HepG2 (cell line): ENCODE measurements around the gene FER1L5. TPM values are rescaled to one million over a fixed set of nuclear protein-coding genes. Genes with fewer than 3 reads are reported as not detected.
A peak's percentile ranks its signal among the peaks of the same experiment; 100 is the strongest.

ENCODE experiments used
- AHDC1 ChIP-seq: sonication (generic); formaldehyde crosslinking; IDR thresholded peaks from 2 replicates; pipeline ENCODE4 v1.5.1; 2020; ENCODE audit warnings: mild to moderate bottlenecking, missing genetic modification reagents, borderline replicate concordance
- ATF1 ChIP-seq: IDR thresholded peaks from 2 replicates; pipeline ENCODE4 v1.6.1; 2016; ENCODE audit warnings: mild to moderate bottlenecking, control low read depth
- ATF2 ChIP-seq: sonication (generic); formaldehyde crosslinking; IDR thresholded peaks from 2 replicates; pipeline ENCODE4 v1.4.0; 2020; ENCODE audit warnings: missing genetic modification reagents
- CENPT ChIP-seq: sonication (generic); formaldehyde crosslinking; IDR thresholded peaks from 2 replicates; pipeline ENCODE4 v1.8.0; 2022; ENCODE audit warnings: low read depth, mild to moderate bottlenecking, moderate library complexity, missing genetic modification reagents
- FOSL1 ChIP-seq: sonication (generic); formaldehyde crosslinking; IDR thresholded peaks from 2 replicates; pipeline ENCODE4 v1.9.0; 2021; ENCODE audit warnings: missing genetic modification reagents, borderline replicate concordance
- HDAC2 ChIP-seq: sonication (generic); formaldehyde crosslinking; IDR thresholded peaks from 2 replicates; pipeline ENCODE4 v1.4.0; 2020; ENCODE audit warnings: missing genetic modification reagents
- KLF6 ChIP-seq: IDR thresholded peaks from 2 replicates; pipeline ENCODE4 v1.8.0; 2016; ENCODE audit warnings: missing biosample characterization, missing genetic modification reagents
- NFATC3 ChIP-seq: sonication (generic); formaldehyde crosslinking; IDR thresholded peaks from 2 replicates; pipeline ENCODE4 v1.5.1; 2020; ENCODE audit warnings: mild to moderate bottlenecking, missing genetic modification reagents
- NFIB ChIP-seq: sonication (generic); formaldehyde crosslinking; IDR thresholded peaks from 2 replicates; pipeline ENCODE4 v1.9.0; 2021; ENCODE audit warnings: missing genetic modification reagents, mild to moderate bottlenecking, borderline replicate concordance
- NFRKB ChIP-seq: fragments of 450-650 bp; IDR thresholded peaks from 2 replicates; pipeline ENCODE4 v1.6.1; 2017
- PLSCR1 ChIP-seq: sonication (generic); formaldehyde crosslinking; IDR thresholded peaks from 2 replicates; pipeline ENCODE4 v1.5.0; 2020; ENCODE audit warnings: missing genetic modification reagents, mild to moderate bottlenecking, borderline replicate concordance
- RFX1 ChIP-seq: fragments of 450-650 bp; IDR thresholded peaks from 2 replicates; pipeline ENCODE4 v1.6.1; 2017
- TAF1 ChIP-seq: sonication (generic); formaldehyde crosslinking; IDR thresholded peaks from 2 replicates; pipeline ENCODE4 v1.4.0; 2020; ENCODE audit warnings: missing genetic modification reagents
- TEAD3 ChIP-seq: optimal IDR thresholded peaks from 2 replicates; pipeline ENCODE3; 2016; ENCODE audit warnings: borderline replicate concordance
- ZBTB20 ChIP-seq: sonication (generic); formaldehyde crosslinking; IDR thresholded peaks from 2 replicates; pipeline ENCODE4 v1.8.1; 2023; ENCODE audit warnings: missing genetic modification reagents, low read depth, mild to moderate bottlenecking, borderline replicate concordance
- ZBTB37 ChIP-seq: sonication (generic); formaldehyde crosslinking; IDR thresholded peaks from 2 replicates; pipeline ENCODE4 v1.4.0; 2020; ENCODE audit warnings: mild to moderate bottlenecking, missing genetic modification reagents
- ZNF180 ChIP-seq: sonication (generic); formaldehyde crosslinking; IDR thresholded peaks from 2 replicates; pipeline ENCODE4 v1.4.0; 2020; ENCODE audit warnings: low read depth, missing genetic modification reagents, borderline replicate concordance
- ZNF24 ChIP-seq: fragments of 450-650 bp; IDR thresholded peaks from 2 replicates; pipeline ENCODE4 v1.6.1; 2017; ENCODE audit warnings: antibody characterized with exemption, mild to moderate bottlenecking
- ZNF496 ChIP-seq: sonication (generic); formaldehyde crosslinking; IDR thresholded peaks from 2 replicates; pipeline ENCODE4 v1.8.1; 2023; ENCODE audit warnings: mild to moderate bottlenecking, moderate library complexity, missing genetic modification reagents; ENCODE audit not compliant: insufficient replicate concordance
- ZNF781 ChIP-seq: sonication (generic); formaldehyde crosslinking; IDR thresholded peaks from 2 replicates; pipeline ENCODE4 v1.5.1; 2020; ENCODE audit warnings: borderline replicate concordance, mild to moderate bottlenecking, missing genetic modification reagents; ENCODE audit errors: not compliant biosample characterization
- polyA plus RNA-seq, 8 experiments: library from polyadenylated mRNA; depleted of rRNA in 3 of 8; stranded (reverse) in 7 of 8; unstranded in 1 of 8; fragments of >200 nt; fragmentation: Illumina TruSeq in 4 of 8; extraction: Trizol in 4 of 8; gene quantifications; 2 replicates each; pipeline versions ENCODE4 v1.2.1 to v1.2.3, GENCODE V29; 2011 to 2016; ENCODE audit warnings: low read depth in 4 of 8, missing spikeins in 1 of 8, mixed read lengths in 1 of 8; ENCODE audit not compliant: insufficient read depth in 1 of 8
- total RNA-seq, 5 experiments: library from RNA; depleted of rRNA; stranded (reverse); fragments of >200 nt; fragmentation: Illumina TruSeq; extraction: Trizol; gene quantifications; 2 replicates each; pipeline ENCODE4 v1.2.3, GENCODE V29; 2016; ENCODE audit warnings: low read depth in 1 of 5

FER1L5 gene
- total and polyA plus RNA-seq, 2 of the 13 experiments (the other 11 are each of a cell fraction or from before 2014, with no cell fraction given) = 0.02 to 0.08 TPM

- TF ChIP-seq AHDC1 (CRISPR knock-in tag) = peak; percentile 83
- peak; percentile 92 for TF ChIP-seq TAF1 (CRISPR knock-in tag)
- no peak for TF ChIP-seq RFX1
- 0 out of 2 replicates have a peak, but pooled peaks have one; percentile 22 for TF ChIP-seq ZNF180 (CRISPR knock-in tag)
- peak; percentile 99 for TF ChIP-seq KLF6 (CRISPR knock-in tag)
- peak; percentile 84 for TF ChIP-seq ZNF24
- no peak for TF ChIP-seq FOSL1 (CRISPR knock-in tag)
- peak; percentile 96 for TF ChIP-seq HDAC2 (CRISPR knock-in tag)
- peak; percentile 98 for TF ChIP-seq ATF2 (CRISPR knock-in tag)
- TF ChIP-seq NFRKB = no peak
- peak; percentile 98; the same call in 1 of the 2 replicates for TF ChIP-seq NFATC3
- no peak for TF ChIP-seq ZBTB37 (CRISPR knock-in tag)
- no peak for TF ChIP-seq ZNF496 (CRISPR knock-in tag)
- peak; percentile 86 for TF ChIP-seq TEAD3 (CRISPR knock-in tag)
- peak; percentile 96 for TF ChIP-seq ZBTB20
- TF ChIP-seq ZNF781 (CRISPR knock-in tag) = peak; percentile 98
- no peak for TF ChIP-seq ATF1 (CRISPR knock-in tag)
- TF ChIP-seq PLSCR1 (CRISPR knock-in tag) = no peak
- no peak for TF ChIP-seq NFIB (CRISPR knock-in tag)
- no peak; the same call in 1 of the 2 replicates for TF ChIP-seq CENPT
Observed at GRCh38 chr2:96638144-96639121, 4.1 kb upstream of the FER1L5 start, which contains the start of gene KANSL3 (continued).
